ENCODE results near the gene TIGD6. TPM values are rescaled to one million over a fixed set of nuclear protein-coding genes. Genes with fewer than 3 reads are reported as not detected.
A peak's percentile ranks its signal among the peaks of the same experiment; 100 is the strongest.

TIGD6 gene
- total and polyA plus RNA-seq, 9 of the 15 experiments (the other 6 are each of a cell fraction or from before 2014, with no cell fraction given) = 1.8 to 6.3 (median 3.9) TPM

- TF ChIP-seq ARID1B (IDR thresholded peaks at IDR 0.05) (peak; percentile 94), NFIC (IDR thresholded peaks at IDR 0.05) (peak; percentile 79), TEAD4 (IDR thresholded peaks at IDR 0.05; ENCODE audit: low read length) (peak; percentile 93), TEAD4 (CRISPR knock-in tag; IDR thresholded peaks at IDR 0.05; ENCODE audit: borderline replicate concordance) (no peak), TBP (optimal IDR thresholded peaks at IDR 0.05; ENCODE audit: low read depth, low read length) (no peak), BRD9 (IDR thresholded peaks at IDR 0.05; ENCODE audit: low read depth, partially characterized antibody) (no peak), NCOA1 (IDR thresholded peaks at IDR 0.05; ENCODE audit: low read depth) (peak; percentile 46; the same call in 1 of the 2 replicates), CBFB (CRISPR knock-in tag; IDR thresholded peaks at IDR 0.05) (no peak), SMAD4 (CRISPR knock-in tag; conservative IDR thresholded peaks at IDR 0.05) (peak; percentile 68; the same call in 1 of the 2 replicates), ZNF778 (CRISPR knock-in tag; IDR thresholded peaks at IDR 0.05) (no peak), ZBTB7A (IDR thresholded peaks at IDR 0.05; ENCODE audit: borderline replicate concordance, control insufficient read depth, low read depth, low read length) (peak; percentile 65; the same call in 1 of the 2 replicates), MGA (IDR thresholded peaks at IDR 0.05) (0 out of 2 replicates have a peak, but pooled peaks have one; percentile 16), EP300 (IDR thresholded peaks at IDR 0.05; ENCODE audit: low read length) (peak; percentile 75; the same call in 1 of the 2 replicates), GATA2 (CRISPR knock-in tag; IDR thresholded peaks at IDR 0.05) (peak; percentile 64), POU5F1 (IDR thresholded peaks at IDR 0.05; ENCODE audit: borderline replicate concordance, low read depth, low read length, partially characterized antibody) (no peak), TRIM24 (IDR thresholded peaks at IDR 0.05) (peak; percentile 79 to 85), ILK (tag; IDR thresholded peaks at IDR 0.05; ENCODE audit: borderline replicate concordance, low read depth) (no peak), ZKSCAN1 (IDR thresholded peaks at IDR 0.05; ENCODE audit: low read depth, low read length) (peak; percentile 44; the same call in 1 of the 2 replicates), ZNF511 (CRISPR knock-in tag; IDR thresholded peaks at IDR 0.05) (peak; percentile 36; the same call in 1 of the 2 replicates)
Measured at GRCh38 chr5:150026682-150027172, 26.3 kb upstream of the TIGD6 start (continued).
